NCI-H510A (cell line): ENCODE results near the gene DDX42.
"Not testable (repeated sequence)": the region's sequence is repeated elsewhere in the genome, so short reads cannot be mapped to it uniquely, and the experiment has no call there.

Experiments
- DNase-seq: peaks from one replicate; lab custom pipeline; 2025; lab: John Stamatoyannopoulos, UW

Gene DDX42

DNA sequence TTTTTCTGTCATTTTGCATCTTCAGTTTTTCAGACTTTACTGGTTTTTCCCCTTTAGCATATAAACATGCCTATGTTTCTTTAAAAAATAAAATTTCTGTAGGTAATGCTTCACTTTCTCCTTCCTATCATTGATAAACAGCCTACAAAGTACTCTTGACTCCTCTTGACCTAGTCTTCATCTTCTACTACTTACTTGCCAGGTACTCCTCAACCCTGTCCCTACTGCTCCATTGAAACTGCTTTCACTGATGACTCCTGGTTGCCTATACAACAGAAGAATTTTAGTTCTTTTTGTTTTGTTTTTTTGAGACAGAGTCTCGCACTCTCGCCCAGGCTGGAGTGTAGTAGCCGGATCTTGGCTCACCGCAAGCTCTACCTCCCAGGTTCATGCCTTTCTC is 7.0 kb downstream of the DDX42 start:
- no peak for DNase-seq

DNA sequence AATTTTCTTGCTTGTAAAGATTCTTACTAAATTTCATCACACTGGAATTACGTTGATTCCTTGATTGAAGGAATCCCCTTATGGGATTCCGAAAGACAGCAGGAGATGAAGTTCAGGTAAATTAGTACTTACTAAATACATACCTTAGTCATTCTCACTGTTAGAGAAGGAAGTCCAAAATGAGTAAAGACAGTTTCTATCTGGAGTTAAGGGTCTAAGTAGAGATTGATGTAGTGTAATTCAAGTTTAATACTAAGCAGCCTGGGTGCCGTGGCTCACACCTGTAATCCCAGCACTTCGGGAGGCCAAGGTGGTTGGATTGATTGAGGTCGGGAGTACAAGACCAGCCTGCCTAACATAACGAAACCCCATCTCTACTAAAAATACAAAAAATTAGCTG is 9.6 kb downstream of the DDX42 start:
- no peak for DNase-seq

- no peak for DNase-seq
Observed at GRCh38 chr17:63785556-63785955, 11.6 kb downstream of the DDX42 start.

DNA sequence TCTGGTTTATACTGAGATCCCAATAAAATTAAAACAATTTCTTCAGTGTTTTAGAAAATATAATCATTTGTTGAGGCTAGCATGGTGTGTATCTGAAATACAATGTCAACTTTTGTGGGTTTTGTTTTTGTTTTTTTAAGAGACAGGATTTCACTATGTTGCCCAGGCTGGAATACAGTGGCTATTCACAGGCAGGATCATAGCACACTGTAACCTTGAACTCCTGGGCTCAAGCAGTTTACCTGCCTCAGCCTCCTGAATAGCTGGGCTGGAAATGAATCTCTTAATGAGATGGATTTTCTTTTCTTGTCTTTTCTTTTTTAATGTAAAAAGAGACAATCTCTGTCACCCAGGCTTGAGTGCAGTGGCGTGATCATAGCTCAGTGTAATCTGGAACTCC is 12.1 kb downstream of the DDX42 start:
- no peak for DNase-seq

- no peak for DNase-seq
Observed at GRCh38 chr17:63786971-63787711, 13.2 kb downstream of the DDX42 start.

DNA sequence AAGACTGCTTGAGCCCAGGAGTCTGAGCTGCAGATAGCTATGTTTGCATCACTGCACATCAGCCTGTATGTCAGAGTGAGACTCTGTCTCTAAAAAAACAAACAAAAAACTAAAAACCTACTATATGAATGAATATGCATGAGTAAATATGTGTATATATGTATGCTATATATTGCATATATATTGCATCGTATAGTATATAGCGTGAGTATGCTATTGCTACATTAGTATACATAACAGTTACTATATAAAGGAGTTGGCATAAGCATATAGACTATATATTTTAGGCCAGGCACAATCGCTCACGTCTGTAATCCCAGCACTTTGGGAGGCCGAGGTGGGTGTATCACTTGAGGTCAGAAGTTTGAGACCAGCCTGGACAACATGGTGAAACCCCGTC is 16.1 kb downstream of the DDX42 start:
- DNase-seq = no peak

- no peak for DNase-seq
Observed at GRCh38 chr17:63792055-63792729, 18.2 kb downstream of the DDX42 start.

DNA sequence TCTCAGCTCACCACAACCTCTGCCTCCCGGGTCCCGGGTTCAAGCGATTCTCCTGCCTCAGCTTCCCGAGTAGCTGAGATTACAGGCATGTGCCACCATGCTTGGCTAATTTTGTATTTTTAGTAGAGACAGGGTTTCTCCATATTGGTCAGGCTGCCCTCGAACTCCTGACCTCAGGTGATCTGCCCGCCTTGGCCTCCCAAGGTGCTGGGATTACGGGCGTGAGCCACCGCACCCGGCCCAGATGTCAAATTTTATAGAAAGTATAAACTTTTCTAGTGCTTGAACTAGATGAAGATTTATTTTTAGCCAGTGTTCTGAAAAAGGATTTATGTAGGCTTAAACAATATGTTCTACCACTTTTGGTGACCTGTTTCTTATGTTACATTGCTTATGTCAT is 22.4 kb downstream of the DDX42 start:
- not testable (repeated sequence) for DNase-seq

GRCh38 chr17:63798572-63799106 is 24.7 kb downstream of the DDX42 start:
- DNase-seq = no peak

- DNase-seq = no peak
Observed at GRCh38 chr17:63800783-63801182, 26.8 kb downstream of the DDX42 start.

DNA sequence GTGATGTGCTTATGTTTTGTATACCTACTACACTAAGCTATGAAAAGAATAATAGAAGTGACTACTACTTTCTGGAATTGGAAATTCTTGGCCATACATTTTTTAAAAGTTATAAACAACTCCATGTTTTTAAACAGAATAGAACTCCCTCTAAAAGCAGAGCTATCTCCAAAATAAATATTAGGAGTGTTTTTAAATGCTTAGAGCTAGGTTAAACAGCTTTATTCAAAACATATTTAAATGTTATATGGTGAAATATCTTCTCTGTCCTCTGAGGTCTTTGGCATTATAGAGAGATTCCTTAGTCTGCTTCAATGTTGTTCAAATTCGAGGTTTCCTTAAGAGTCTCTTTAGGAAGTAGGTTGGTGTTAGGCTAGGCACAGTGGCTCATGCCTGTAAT is 30.4 kb downstream of the DDX42 start:
- DNase-seq = no peak

DNA sequence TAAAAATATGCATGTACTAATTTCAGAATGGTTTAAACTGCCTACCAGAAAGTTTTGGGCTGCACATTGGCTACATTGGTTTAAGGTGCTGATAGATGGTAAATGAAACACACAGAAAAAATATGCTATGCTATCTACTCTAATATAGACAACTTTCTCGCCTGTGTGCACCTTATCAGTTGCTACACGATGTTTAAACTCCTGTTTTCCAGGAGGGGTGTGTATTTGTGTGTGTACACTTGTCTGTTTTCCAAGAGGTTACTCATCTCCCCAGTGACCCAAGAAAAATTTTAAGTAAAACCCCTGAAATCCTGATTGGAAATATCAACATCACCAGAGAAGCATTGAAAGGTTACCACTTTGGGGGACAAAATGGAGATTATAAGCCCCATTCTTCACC is 31.6 kb downstream of the DDX42 start:
- DNase-seq = no peak

GRCh38 chr17:63809970-63810369 is 36.0 kb downstream of the DDX42 start:
- DNase-seq = no peak

- no peak for DNase-seq
Observed at GRCh38 chr17:63816123-63816522, 42.2 kb downstream of the DDX42 start.

DNA sequence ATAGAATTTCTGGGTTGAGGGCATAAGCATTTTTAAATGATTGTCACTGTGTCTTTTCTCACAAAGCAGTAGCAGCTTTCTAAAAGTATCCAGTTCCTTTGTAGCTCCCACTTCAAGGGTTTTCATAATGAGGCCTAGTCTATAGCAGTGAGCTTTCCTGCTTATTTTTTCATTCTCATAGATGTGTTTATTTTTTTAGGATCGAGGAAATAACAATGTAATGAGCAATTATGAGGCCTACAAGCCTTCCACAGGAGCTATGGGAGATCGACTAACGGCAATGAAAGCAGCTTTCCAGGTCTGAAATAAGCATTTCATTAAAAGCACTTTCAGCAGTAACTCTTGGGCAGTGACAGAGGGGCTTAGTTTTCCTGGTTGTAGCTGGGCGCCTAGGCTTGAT is 42.7 kb downstream of the DDX42 start:
- DNase-seq = no peak

DNA sequence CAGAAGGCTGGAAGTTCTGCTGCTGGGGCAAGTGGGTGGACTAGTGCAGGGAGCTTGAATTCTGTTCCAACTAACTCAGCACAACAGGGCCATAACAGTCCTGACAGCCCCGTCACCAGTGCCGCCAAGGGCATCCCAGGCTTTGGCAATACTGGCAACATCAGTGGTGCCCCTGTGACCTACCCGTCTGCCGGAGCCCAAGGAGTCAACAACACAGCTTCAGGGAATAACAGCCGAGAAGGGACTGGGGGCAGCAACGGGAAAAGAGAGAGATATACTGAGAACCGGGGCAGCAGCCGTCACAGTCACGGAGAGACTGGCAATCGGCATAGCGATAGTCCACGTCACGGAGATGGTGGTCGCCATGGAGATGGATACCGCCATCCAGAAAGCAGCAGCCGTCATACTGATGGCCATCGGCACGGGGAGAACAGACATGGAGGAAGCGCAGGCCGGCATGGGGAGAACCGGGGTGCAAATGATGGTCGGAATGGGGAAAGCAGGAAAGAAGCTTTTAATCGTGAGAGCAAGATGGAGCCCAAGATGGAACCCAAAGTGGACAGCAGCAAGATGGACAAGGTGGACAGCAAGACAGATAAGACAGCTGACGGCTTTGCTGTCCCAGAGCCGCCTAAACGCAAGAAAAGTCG is 43.9 kb downstream of the DDX42 start:
- DNase-seq = no peak

DNA sequence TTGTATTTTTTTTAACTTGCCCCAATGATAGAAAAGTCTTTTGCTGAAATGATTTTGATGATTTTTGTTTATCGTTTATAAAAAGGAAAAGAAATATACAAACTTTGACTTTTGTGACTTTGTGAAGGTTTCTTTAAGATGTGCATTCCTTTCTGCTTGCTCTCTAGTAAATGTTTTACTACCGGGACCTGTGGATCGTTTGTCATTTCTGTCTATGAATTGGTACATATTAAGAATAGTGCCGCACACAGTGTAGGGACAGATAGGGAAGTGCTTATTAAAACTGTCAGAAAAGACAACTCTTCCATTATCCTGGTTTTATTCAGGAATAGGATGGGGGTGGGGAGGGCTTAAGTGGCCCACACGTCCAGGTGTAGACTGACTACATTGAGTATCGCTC is 45.2 kb downstream of the DDX42 start:
- no peak for DNase-seq

- no peak for DNase-seq
Observed at GRCh38 chr17:63819585-63820537, 45.9 kb downstream of the DDX42 start.

DNA sequence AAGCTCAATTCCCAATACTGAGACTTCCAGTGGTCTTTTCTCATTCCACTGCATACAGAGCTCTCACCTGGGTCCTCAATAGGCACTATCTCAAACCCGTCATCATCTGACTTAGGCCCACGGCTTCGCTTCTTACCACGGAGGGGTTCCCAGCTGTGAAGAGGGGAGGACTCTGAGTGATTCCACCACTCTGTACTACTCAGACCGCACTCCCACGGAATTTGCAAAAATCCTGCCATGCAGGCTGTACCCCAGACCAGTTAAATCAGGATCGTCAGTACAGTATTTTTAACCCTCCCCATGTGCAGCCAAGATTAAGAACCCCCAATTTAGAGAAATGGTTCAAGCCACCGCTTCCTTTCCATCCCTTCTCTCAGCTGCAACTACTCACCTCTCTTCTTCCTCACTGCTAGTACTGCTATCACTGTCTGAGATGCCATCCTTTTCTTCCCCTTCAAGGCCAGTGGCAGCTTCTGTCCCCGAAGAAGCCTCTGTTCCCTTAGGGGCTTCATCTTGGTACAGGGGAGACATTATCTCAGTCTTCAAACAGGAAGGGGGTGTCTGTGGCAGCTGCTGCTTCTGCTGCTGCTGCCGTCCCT is 47.1 kb downstream of the DDX42 start:
- DNase-seq = no peak

DNA sequence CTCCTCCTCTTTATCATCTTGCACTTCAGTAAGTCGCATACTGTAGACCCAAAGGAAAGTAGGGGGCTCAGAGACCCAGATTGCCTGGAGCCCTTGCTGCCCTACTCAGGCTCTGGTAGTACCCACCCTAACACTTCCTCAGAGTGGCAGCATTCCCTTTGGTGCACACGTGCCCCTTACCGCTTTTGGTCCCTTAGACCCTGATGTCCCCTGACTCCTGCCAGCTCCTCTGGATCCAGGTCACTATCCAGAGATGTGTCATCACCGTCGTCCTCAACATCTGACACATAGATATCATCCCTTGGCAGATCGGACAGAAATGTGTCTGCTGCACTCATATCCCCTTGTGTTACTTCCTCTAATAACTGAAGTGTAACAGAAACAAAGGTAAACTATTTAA is 47.8 kb downstream of the DDX42 start:
- no peak for DNase-seq

DNA sequence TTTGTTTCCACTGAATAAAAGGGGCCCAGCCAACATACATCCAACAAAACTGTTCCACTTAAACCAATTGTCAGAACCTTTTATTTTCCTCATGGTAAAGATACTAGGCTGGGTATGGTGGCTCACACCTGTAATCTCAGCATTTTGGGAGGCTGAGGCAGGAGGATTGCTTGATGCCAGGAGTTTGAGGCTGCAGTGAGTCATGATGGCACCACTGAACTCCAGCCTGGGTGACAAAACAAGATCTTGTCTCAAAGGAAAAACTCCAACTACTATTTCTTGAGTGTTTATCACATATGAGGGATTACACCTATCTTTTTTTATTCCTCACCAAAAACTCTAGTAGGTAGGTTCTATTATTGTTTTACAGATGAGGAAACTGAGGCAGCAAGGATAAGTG is 48.6 kb downstream of the DDX42 start:
- no peak for DNase-seq
